HG03175 (cell line): Measurements from ENCODE around the gene RNF166.

Experiments used
- ATAC-seq: cut with Tn5 transposase; IDR thresholded peaks from one replicate; pipeline ENCODE4 v1.9.1; 2021; ENCODE audit warnings: mild to moderate bottlenecking, moderate library complexity; ENCODE audit not compliant: unreplicated experiment

Gene RNF166, protein sequence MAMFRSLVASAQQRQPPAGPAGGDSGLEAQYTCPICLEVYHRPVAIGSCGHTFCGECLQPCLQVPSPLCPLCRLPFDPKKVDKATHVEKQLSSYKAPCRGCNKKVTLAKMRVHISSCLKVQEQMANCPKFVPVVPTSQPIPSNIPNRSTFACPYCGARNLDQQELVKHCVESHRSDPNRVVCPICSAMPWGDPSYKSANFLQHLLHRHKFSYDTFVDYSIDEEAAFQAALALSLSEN

DNA sequence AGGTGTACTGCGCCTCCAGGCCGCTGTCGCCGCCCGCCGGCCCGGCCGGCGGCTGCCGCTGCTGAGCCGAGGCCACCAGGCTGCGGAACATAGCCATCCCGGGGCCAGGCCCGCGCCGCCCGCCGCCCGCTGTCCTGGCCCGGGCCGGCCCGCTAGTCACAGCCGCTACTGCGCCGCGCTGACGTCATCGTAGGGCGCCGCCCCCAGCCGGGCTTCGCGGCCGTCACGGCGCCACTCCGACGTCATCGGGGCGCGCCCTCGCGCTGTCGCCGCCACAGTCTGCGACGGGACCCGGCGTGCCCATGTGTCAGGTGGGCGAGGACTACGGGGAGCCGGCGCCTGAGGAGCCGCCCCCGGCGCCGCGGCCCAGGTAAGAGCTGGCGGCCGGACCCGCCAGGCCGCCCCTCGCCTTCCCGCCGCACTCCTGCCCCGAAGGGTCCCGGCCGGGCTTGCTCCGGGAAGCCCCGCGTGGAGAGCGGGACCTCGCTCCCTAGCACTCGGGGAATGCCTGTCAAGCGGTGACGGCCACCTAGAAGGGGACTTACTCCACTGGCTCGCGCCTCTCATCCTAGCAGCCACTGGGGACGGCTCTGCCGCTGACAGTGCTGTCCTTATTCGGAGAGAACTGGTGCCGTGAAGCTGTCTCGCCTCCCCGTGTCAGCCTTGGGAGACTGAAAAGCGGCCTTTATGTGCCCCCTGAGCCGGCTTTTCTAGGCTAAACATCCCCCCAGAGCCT, at the start of gene RNF166, which contains the start of gene CTU2:
Gene RNF166 (minus strand): TSS at position 180 of the 736 bp plus-strand sequence. CDS start 83 bp downstream, at position 97.
Gene CTU2 (plus strand): TSS at position 275 of the 736 bp plus-strand sequence. CDS start 28 bp downstream, at position 303.
- peak; percentile 72 for ATAC-seq

DNA sequence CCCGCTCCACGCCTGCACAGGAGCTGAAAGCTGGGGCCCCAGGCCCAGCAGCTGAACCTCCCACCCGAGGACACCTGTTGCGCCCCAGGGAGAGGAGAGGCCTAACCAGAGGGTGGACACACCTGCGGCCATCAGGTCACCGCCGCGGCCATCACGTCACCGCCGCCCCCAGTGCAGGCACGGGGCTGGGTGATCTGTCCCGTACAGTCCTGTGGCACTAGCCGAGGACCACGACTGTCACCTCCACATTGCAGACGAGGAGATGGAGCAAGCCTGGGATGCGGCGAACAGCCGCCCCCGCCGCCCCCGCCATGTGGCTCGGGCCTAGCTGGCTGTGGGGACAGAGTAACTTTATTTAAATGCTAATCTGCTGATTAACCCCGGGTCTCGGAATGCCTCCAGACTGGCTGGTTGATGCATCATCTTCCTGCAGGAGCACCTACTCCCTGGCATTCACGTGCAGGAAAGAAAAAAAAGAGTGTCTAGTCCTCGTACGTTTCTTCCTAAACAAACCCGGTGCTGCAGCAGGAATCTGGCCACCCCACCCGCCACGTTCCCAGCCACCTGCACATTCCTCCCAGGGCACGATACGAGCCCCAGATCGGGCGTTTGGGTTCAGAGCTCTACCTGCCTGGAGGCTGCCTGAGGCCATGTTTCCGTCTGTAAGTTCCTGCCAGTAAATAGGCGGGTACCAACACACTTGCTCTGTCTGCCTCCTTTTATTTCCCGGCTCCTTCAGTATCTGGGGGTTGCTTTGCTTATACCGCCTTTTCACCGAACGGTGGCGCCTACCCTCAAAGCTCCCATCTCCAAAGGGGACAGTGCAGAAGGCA, 48.9 kb upstream of the RNF166 start:
- ATAC-seq: no peak

DNA sequence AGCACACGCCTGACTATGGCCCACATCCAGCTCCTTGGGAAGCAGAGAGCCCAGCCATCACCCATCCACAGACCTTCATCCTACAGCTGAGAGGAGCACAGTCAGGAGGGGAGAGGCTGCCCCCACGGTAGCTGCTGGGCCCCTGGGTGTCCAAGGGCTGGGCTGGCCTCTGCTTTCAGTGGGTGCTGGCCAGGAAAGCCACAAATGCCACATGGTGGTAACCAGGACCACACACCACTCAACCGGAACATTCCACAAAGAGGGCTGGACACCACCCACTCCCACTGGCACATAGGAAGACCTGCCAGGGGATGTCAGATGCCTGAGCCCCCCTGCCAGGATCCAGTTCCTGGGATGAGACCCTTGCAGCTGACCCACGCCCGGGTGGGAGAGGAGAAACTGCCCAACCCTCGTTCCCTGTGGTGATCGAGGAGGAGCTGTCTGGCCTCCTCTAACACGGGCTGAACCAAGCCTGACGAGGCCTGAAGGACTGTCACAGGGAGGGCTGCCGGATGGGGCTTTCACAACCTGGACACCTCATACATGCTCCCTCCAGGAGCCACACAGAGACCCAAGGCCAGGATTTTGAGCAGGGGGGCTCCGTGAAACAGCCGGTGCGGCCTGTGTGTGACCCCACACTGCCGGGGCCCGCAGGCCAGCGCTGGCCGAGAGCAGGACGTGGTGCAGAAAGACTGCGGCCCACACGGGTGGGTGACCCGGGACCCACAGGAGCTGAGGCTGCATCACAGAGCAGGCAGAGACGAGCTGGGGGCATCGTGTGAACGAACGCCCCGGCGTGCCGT, 48.1 kb upstream of the RNF166 start:
- no peak for ATAC-seq

DNA sequence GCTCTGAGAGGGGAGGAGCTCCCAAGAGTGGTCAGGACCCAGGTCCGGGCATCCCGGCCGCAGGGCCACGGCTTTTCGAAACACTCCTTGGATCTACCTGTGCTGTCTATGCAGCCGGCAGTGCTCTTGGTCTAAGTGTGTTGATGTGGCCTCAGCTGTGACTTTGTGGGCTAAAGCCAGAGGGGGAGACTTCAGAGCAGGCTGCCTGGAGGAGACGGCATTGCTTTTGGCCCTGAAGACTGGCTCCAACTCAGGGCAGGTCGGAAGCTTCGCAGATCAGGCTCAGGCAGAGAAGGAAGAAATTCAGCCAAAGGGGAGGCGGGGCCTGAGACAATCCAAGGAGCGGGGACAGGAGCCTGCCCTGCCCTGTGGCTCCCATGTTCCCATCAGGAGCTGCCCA, 47.4 kb upstream of the RNF166 start:
- ATAC-seq: no peak

DNA sequence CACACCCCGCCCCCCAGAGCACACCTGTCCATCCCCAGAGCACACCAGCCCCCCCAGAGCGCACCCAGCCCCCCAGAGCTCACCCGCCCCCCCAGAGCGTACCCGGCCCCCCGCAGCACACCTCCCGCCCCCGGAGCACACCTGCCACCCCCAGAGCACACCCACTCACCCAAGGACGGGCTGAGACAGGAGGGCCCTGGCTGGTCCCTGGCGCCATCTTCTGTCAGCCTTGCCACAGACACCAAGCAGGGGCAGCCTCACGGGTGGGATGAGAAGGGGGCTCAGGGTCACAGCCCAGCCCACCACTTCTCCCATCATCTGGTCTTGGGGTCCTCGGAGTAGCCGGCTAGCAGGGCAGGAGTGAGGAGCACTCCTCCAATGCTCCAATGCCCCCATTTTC, 47.0 kb upstream of the RNF166 start:
- no peak for ATAC-seq

DNA sequence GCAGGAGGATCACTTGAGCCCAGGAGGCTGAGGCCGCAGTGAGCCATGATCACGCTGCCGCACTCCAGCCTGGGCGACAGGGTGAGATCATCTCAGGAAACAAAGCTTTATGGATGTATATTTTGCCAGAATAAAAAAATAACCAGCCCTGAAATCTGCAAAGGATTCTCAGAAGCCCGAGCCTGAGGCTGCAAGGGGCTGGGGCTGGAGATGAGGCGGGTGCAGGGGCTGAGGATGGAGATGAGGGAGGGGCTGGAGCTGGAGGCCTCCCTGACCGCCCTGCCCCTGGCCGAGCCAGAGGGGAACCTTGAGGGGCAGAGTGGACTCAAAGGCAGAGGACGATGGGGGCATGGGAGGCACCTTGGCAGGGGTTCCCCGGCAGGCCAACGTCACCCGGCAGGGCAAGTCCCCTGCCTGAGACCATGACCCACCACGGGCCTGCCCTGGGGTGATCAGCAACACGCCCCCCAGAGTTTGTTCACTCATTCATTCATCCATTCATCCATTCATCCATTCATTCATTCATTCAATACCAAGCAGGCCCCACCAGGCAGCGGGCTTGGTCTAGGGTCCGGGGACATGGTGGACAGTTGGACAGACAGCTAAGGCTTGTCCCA, 46.3 kb upstream of the RNF166 start:
- no peak for ATAC-seq

DNA sequence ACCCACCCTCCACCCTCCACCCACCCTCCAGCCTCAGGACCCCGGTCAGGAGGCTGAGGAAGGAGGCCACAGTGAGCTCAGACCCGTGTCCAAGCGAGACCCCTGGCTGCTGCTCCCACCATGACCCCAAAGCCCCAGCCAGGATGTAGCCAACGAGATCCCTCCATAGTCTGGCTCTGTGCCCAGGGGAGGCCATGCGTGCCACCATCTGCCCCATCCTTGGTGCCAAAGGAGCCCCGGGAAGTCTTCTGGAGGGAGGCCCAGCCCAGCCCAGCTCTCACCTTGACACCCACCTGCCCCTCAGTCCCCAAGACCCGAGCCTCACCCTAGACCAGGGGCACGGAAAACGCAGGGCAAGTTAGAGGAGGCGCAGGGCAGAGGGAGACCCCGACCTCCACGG, 44.6 kb upstream of the RNF166 start:
- no peak for ATAC-seq

DNA sequence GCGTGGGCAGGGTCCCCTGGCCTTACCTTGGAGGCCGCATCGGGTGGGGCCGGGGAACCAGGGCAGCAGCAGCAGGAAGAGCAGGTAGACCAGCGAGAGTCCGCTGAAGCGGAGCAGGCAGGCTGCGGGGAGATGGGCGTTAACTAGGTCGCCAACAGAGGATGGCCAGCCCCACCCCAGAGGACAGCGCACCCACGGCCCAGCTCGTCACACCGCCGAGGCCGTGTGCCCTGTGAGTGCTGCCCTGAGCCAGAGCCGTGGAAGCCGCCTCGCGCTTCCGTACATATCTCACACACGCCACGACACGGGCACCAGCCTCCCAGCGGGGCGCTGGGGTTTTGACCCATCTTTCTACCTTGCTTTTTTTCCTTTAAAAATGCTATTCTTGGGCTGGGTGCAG, 43.1 kb upstream of the RNF166 start:
- no peak for ATAC-seq

DNA sequence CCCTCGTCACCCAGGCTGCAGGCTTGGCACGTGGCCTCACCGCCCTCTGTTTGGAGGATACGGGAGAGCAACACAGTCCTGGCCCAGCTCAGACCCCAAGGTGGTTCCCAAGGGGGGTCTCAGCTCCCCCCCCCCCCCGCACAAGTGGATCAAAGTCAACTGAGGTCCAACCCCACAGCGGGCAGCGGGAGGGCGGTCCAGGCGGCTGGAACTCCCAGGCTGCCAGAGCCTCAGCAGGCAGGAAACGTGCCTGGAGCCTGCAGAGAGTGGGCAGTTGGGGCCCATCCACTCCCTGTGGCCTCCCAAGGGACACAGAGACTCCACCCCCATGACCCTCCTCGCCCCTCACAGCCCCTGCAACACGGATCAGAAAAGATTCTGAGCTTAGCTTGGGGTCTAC, 42.2 kb upstream of the RNF166 start:
- no peak for ATAC-seq

DNA sequence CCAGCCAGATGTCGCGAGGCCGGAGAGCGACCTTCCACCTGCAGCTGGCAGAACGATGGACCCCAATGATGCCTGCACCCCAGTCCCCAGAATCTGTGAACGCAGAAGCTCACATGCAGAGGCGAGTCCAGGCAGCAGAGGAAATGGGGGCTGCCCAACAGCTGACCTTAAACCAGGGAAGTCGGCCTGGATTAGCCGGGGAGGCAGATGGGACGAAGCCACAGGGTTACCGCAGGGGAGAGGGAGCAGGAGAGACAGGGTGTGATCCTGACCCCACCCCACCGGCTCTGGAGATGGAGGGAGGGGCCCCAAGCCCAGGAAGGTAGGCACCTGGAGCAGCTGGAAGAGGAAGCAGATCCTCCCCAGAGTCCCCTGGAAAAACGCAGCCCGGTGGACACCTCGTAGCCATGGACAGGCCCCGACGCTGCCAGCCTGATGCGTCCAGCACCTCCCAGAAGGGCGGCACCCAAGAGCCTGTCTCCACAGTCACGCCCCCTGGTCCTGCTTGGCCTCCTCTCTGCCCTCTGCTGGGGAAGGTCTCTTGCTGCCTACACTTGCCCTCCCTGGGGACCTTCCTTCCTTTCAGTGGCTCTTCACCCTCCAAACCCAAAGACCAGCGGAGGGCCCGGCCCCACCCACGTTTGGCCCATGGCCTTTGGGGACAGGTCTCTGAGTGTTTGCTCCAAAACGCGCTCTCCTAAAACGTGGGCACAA, 41.5 kb upstream of the RNF166 start:
- ATAC-seq: no peak

DNA sequence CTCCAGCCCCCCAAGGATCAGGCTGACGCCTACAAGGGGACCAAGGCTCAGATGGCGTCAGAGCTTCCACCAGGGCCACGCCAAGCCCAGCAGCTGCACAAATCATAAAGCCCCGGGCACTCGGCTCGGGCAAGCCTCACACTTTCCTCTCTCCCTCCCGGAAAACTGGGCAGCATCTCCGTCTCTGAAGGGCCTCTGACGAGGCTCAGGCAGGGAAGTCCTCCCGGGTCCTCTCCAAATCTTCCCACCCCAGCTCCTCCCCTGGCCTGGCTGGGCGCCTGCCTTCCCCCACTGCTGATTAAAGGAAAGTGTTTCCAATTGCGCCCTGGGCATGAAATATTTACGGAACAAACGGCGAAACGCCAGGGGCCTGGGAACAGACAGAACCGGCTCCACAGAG, 40.3 kb upstream of the RNF166 start:
- ATAC-seq: no peak

DNA sequence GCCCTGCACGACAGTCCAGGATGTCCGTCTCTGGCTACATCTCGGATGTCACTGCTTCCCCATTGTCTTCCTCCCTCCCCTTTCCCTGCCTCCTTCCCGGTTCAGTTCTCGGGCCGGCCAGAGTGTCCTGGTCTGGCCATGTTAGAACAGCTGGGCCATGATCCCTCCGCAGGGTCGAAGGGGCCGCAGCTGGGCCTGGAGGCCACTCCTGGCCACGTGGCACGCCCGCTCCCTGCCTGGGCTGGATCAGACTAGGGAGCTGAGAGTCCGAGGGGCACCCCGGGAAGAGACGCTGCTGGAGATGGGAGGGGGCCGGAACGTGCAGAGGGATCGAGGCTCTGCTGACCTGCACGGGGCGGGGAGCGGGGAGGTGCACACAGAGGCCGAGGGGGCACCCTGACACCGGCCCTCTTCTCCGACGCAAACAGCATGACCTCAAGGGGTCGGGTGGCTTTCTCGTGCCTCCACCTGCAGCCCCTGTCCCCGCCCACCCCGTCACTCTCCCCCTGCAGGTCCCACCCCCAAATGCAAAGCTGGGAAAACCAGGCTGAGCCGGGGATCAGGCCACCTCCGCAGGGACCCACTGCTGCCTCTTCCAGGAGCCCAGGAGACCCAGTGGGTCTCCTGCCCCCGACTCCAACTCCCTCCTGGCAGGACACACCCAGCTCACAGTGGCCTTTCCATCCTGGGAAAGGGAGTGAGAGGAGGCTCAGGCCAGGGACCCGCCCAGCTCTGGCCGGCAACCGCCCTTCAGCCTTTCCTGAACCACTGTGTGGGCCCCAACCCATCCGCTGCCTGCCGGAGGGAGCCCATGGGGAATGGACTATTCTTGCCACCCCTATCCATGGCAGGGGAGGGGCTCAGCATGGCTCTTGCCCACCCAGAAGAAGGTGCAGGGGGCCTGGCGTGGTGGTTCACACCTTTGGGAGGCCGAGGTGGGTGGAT, 38.6 kb upstream of the RNF166 start:
- no peak for ATAC-seq

DNA sequence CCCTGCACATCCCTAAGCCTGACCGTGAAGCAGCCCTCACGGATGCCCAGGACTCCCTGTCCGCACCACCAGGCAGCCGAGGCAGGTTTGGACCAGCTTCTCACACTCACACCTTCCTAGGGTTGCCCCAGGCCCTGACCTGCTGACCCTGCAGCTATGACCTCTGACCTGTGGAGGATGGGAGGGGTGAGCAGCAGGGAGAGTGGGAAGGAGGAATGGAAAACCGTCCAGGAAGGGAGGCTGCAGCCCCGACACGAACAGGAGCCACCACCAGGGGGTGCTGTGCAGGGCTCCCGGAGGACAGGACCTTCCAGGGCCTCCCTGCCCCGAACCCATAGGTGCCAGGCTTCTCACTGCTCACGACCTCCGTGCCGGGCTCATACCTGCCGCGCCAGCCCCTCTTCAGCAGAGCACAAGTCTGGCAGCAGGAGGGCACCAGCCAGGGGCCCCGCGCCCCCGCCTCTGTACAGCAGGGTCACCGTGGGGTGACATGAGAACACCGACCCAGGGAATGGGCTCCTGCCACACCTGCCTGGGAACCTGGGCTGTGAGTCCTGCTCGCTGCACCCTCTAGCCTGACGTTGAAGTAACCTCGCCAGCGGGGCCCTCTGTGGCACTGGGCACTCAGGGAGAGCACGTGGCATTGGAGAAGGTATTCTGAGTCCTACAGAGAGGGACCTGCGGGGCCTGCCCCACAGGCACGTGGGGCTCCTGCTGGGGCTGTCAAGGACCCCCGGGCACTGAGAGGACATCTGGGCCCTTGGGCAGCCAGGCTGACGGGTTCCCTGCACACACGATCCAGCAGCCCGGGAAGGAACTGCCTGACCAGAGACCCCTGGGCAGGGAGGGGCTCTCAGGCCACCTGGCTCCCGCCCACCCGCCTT, 37.7 kb upstream of the RNF166 start:
- no peak for ATAC-seq

DNA sequence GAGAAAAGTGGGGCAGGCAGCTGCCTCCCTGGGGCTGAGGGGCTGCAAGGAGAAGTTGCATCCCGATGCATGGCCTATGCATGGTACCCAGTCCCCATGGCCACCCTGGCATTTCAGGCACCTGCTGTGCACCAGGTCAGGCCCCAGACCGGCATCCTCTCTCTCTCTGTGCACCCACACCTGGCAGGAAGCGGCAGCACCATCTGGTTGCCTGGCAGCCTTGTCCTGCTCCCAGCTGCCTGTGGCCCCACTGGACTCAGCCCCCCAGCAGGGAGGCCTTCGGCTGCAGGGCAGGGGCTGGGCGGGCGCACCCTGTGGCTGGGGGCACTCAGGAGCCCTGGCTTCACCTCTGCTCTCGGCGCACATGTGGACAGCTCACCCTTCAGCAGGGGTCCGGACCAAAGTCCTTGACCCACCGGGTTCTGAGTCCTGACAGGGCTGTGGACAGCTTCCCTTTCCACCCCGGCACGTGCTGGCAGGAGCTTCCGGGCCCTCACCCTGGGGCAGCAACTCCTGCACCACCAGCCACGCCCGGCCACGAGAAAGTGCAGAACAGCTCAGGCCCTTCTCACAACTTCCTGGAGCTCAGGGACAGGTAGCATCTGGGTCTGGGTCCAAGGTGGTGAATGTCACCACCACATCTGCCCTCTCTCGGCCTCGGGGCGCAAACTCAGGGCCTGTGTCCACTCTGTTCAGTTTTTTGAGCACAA, 36.8 kb upstream of the RNF166 start:
- no peak for ATAC-seq

DNA sequence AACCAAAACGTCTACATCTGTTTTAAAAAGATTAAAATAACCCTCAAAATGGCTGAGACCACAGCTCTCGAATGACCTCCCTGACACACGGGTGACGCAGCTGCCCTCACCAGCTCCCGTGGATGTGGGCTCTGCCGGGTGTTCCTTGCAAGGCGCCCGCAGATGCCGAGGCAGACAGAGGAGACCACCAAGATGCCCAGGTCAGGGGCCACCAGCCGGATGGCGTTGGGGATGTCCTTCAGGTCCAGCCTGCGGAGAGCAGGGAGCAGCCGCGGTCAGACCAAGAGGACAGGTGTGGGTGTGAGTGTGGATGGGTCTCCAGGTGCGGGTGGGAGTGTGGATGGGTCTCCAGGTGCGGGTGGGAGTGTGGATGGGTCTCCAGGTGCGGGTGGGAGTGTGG, 35.2 kb upstream of the RNF166 start:
- no peak for ATAC-seq

DNA sequence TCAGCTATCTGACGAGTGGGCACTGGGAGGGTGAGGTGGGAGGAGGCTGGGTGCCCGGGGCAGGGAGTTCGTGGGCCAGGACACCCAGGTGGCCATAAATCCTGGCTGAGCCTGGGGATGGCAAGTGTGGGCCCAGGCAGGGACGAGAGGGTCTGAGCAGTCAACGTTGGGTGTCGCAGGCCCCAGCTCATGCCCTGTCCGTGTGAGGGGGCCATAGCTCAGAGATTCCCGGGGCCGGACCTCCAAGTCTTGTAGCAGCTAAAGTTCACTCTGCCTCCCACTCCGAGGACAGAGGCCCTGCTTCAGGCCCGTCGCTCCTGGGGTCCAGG, 34.5 kb upstream of the RNF166 start:
- ATAC-seq: no peak
